ENCODE data around the gene NEDD4.
"Not testable (repeated sequence)": the region's sequence is repeated elsewhere in the genome, so short reads cannot be mapped to it uniquely, and the experiment has no call there.

NEDD4 gene

DNA sequence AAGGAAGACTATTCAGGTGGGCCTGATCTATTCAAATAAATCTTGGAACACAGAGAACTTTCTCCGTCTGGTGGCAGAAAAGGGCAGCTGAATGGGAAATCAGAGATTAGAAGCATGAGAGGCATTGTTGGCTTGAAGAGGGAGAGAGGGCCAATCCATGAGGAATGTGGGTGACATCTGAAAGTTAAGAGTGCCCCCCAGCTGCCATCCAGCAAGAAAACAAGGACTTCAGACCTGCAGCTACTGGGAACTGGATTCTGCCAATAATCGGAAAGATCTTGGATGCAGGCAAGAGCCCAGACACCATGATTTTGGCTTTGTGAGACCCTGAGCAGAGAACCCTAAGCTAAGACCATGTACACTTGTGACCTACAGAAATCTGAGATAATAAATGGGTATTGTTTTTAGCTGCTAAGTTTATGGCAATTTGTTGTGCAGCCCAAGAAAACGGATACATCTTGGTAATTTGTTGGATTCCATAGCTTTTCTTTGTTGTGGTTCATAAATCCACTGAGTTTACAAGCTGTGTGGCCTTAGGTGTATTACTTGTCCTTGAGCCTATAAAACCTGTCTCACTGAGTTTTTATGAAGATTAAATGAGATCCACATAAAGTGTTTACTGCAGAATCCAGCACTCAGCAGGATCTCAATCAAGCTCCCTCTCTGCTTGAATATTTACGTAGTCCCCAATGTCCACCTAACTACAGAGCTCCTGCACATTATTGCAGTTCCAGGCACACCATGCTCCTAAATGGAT, 168.4 kb downstream of the NEDD4 start:
- DNase-seq (ENCODE audit: low spot score), result no peak

DNA sequence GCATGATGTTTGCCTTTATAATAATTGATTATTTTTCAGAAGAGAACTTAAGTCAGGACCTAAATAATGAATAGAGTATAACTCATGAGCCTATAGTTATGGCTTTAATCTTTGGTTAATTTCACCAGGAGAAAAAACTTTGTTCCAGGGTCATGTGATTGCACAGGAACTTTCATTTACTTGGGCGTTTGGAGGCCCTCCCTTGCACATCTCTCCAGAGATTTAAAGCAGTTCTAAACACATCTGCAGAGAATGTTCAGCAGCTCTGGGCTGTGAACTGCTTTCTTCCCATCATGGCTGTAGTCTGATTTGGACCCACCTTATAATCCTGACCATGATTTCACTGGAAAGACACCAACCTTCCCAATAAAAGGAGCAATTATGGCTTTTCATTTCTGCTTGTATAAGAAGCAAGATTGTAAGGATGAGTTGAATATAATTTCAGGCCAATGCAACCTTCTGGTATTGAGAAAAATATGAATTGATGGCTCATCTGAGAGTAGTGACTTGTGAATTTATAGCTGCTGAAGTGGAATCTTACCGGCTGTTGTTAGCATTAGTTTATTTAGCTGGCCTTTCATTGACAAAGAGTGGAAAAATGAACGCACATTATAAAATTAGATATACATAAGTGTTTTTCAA, 169.6 kb downstream of the NEDD4 start:
- DNase-seq (ENCODE audit: low spot score), result no peak

- DNase-seq (ENCODE audit: low spot score), result no peak
Measured at GRCh38 chr15:55823191-55823670, 170.2 kb downstream of the NEDD4 start.

GRCh38 chr15:55821740-55822139, 171.7 kb downstream of the NEDD4 start:
- DNase-seq (ENCODE audit: low spot score), result not testable (repeated sequence)

DNA sequence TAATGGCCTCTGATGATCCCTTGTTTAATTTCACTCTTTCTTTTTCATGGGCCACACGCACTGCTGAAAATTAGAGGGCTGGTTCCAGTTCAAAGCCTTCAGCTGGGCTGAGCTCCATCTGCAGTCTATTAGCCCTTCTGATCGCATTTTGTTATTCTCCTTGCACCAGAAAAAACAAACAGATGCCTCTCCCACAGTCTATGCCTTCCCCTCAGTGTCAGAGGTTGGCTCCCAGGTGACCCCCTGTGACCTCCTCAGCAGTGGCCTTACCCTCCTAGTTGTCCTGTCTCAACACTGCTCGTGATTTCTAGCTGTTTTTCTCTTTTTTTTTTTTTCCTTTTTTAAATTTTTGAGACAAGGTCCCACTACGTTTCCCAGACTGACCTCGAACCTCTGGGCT, 173.4 kb downstream of the NEDD4 start:
- no peak for DNase-seq (ENCODE audit: low spot score)

DNA sequence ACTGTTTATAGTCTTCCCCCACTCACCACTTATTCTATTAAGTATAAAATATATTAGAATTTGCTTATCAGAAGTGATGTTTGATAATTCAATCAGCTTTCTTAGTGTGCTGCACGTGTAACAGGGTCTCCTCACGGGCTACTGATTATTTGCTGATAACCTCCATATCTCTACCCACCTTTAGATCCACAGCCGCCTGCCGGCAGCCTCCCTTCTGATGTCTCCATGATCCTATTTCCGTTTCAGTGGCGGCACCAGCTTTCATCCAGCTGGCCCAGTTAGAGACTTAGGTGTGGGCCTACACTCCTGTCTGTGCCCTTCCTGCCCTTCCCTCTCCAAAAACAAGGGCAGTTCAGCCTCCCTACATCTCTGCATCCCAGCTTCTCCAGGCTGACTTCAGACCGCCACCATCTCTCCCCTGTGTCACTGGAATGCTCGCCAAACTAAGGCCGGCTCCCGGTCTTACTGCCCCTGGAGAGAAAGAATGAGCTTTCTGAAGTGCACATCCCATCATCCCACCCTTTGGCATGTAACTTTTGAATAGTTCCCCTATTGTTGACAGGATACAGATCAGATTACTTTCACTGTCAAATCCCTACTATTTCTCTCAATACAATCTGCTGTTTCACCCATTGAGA, 173.9 kb downstream of the NEDD4 start:
- no peak for DNase-seq (ENCODE audit: low spot score)

DNA sequence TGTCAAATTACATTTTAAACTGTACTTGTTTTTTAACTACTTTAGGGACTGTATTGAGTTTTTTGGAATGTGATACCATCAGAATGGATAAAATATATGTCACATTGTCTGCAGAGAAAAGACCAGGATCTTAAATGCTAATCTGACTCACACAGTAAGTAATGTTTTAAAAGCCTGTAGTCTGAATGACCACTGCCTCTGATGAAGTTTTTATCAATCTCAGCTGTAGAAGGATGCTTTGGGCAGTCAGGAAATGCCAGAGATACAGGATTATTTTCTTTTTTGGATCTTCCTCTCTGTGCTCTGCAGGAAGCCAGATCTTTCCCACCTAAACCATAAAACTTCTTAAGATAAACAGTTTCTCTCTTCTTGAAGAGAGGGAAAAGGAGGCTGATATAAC, 177.4 kb downstream of the NEDD4 start:
- no peak for DNase-seq (ENCODE audit: low spot score)

DNA sequence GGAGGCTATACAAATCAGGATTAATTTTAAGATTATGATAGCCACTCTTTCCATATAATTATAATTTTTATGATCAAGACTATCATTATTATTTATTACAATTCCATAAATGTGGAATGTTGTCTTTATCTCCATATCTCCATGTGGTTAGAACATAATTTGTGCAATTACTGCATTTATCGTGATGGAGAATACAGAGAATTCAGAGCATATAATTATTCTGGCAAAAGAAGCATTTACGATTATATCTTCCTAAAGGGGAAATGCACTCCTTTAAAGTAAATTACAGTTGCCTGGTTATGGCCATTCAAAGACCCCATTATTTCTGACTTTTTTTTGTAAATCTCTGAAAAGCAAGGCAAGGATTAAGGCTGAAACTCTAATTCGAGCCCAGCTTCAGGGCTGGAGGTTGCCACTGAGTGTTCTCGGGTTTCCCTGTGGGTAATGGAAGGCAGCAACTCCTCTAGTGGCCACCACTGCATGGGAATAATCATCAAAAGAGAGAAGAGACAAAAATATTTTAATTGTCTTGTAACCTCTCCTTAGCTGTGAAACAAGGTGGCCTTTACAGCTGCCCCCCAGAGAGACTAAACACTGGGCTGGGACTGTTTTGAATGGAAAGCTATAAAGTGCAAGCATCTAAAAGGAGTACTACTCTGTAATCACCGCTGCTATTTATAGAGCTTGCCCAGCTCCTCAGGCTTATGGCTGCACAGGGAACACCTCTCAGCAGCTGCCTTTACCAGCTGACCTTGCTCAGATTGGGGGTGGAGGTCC, 190.6 kb downstream of the NEDD4 start:
- DNase-seq (ENCODE audit: low spot score), result no peak

GRCh38 chr15:55800216-55800615, 193.2 kb downstream of the NEDD4 start:
- no peak for DNase-seq (ENCODE audit: low spot score)

GRCh38 chr15:55799291-55800212, 193.9 kb downstream of the NEDD4 start:
- peak; percentile 37 for DNase-seq (ENCODE audit: low spot score)

- DNase-seq (ENCODE audit: low spot score), result no peak
Measured at GRCh38 chr15:55796321-55796965, 197.0 kb downstream of the NEDD4 start.

DNA sequence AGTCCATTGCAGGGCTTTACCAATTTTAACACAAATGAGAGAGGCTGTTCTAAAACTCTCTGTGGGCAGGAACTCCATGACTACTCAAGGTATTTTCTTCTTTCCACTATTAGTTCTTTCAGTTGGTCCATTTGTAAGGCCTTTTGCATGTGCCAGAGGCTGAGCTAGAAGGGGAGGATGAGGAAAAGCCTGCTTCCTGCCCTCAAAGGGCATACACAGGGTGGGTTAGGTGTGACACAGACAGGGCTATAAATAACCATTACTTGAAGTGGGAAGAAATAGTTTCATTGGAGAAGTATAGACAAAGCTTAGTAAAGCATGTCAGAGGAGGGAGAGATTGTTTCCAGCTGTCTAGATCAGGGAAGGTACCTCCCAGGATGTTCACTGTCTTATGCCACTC, 198.4 kb downstream of the NEDD4 start:
- DNase-seq (ENCODE audit: low spot score), result no peak

DNA sequence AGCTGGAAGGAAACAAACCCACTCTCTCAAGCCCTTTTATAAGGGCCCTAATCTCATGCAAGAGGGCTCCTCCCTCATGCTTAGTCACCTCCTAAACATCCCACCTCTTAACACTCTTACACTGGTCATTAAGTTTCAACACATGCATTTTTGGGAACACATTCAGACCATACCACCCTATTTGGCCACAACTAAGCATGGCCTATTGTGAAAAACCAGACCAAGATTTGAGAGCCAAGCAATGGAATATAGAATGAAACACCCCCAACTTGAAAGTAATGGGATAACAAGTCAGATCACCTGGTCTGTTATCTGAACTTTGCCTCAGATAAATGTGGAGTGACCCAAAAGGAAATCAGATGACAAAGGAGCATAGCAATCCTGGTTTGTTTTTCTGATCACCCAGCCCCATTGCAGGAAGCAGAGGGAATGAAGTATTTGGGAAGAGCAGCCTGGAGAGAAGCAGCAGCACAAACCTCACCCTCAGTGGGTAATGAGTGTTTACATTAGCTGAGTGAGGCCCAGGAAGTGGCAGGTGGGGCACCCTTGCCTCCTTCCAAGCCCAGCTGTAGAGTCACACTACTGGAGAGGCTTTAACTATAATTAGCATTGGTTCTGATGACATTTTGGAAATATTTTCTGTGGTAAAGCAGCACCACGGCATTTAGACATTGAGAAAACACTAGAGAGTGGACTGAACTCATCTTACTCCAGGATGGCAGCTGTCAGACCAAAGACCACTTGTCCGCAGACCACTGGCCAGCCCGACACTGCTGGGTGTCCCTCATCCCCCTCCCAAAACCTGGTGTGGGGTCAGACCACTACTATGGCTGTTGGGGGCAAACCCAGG, 201.6 kb downstream of the NEDD4 start:
- no peak for DNase-seq (ENCODE audit: low spot score)

DNA sequence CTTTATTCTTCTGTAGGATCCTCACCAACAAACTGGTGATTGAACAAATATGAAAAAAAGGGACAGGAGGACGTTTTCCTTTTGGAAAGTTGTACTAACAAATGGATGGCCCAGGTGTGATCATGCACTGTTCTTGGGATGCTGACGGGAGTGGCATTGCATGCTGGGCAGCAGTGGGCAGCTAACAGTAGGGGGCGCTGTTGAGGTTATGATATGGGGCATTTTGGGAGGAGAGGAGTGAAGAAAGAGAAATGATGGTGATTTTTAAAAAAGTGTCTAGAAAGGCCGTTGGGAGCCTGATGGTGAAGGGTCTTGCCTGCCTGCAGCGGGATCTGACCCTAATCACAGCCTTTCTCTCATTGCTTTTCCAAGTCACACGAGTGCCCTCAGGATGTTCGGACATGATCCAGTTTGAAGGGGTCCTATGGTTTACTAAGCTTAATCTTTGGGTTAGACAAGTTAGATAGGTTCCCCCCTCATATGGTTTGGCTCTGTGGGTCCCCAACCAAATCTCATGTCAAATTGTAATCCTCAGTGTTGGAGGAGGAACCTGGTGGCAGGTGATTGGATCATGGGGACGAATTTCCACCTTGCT, 204.2 kb downstream of the NEDD4 start:
- DNase-seq (ENCODE audit: low spot score), result peak; percentile 35

- no peak for DNase-seq (ENCODE audit: low spot score)
Measured at GRCh38 chr15:55786341-55786740, 207.1 kb downstream of the NEDD4 start.

DNA sequence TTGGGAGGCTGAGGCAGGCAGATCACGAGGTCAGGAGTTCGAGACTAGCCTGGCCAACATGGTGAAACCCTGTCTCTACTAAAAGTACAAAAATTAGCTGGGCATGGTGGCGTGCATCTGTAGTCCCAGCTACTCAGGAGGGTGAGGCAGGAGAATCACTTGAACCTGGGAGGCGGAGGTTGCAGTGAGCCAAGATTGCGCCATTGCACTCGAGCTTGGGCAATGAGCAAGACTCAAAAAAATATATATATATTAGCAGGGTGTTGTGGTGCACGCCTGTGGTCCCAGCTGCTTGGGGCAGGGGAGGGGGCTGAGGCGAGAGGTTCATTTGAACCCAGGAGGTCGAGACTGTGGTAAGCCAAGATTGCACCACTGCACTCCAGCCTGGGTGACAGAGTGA, 207.8 kb downstream of the NEDD4 start:
- DNase-seq (ENCODE audit: low spot score), result not testable (repeated sequence)

GRCh38 chr15:55784286-55784685, 209.1 kb downstream of the NEDD4 start:
- DNase-seq (ENCODE audit: low spot score), result no peak

DNA sequence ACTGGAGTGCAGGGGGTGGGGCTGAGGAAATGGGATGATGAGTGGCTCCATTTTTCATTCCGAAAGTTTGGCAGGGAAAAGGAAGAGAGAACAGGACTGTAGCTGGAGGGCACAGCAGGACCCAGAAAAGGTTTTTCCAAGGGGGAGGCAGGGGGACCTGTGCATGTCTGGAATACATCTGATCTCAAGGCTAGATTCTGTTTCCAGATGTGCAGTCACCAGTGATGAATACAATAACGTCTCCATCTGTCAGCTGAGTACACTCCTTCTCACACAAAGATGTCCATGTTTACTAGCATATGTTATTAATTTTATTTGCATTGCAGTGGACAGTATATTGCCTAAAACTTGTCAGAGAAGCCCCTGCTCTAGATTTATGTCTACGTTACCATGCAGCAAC, 210.5 kb downstream of the NEDD4 start:
- DNase-seq (ENCODE audit: low spot score), result no peak

DNA sequence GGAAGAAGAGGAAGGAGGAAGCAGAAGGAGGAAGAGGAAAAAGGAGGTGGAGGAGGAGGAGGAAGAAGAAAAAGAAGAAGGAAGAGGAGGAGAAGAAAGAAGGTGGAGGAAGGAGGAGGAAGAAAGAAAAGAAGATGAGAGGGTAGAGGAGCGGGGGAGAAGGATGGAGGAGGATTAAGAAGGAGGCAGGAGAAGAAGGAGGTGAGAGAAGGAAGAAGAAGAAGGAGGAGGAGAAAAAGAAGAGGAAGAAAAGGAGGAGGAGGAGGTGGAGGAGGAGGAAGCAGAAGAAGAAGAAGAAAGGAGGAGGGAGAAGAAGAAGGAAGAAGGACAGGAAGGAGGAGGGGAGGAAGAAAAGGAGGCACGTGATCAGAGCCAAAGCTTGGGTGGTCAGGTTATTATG, 213.1 kb downstream of the NEDD4 start:
- no peak for DNase-seq (ENCODE audit: low spot score)

Data from germinal center (tissue), 1 donor.